GM21528 (cell line): ENCODE measurements around the gene ZNF205.

Experiments
- ATAC-seq: cut with Tn5 transposase; IDR thresholded peaks from one replicate; pipeline ENCODE4 v1.9.1; 2021; ENCODE audit warnings: mild to moderate bottlenecking, moderate library complexity; ENCODE audit not compliant: unreplicated experiment, low FRiP score

Gene ZNF205

GRCh38 chr16:3084491-3084890 lies 27.9 kb upstream of the ZNF205 start:
- ATAC-seq, result no peak

- no peak for ATAC-seq
These were observed 27.3 kb upstream of the ZNF205 start for GRCh38 chr16:3084969-3085670.

- ATAC-seq, result no peak
These were observed 26.4 kb upstream of the ZNF205 start for GRCh38 chr16:3085868-3086595.

DNA sequence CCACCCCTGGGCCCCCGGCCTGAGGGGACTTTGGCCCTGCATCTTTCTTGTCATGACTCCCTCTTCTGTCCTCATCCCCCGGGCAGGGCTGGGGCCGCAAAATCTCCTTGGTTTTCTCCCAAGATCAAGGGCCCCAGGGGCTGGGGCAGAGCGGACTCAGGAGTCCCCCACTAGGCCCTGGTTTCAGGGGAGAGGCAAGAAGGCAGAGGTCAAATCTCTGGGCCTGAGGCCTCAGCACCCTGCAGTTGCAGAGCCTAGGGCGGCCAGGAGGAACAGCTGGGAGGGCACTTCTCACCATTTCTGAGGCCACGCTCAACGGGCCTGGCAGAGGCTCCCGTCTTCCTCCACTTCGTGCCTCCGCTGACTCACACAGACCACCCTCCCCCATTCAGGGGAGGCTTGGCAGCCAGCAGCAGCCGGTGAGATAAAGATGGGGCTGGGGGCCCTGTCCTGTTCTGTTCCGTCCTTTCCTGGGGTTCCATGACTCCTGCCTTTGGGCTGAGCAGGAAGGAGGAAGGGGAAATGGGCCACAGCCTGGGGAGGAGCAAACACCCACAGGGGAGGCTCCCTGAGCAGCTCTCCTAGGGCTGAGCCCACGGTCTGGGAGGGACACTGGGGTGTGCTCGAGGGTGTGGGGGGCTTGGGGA lies 25.7 kb upstream of the ZNF205 start:
- ATAC-seq, result no peak

- no peak for ATAC-seq
These were observed 24.8 kb upstream of the ZNF205 start for GRCh38 chr16:3087243-3088235.

DNA sequence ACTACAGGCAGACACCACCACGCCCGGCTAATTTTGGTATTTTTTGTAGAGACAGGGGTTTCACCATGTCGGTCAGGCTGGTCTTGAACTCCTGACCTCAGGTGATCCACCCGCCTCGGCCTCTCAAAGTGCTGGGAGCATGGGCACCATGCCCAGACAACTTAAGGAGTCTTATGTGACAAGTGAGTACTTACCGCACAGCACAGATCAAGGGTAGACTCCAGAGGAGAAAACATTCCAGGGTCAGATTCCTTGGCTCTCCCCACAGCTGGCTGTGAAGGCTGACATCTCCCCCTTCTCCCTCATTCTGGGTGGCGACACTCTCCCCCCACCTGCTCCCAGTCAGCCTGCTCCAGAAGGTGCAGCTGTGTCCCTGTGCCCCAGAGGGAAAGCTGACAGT lies 23.9 kb upstream of the ZNF205 start:
- ATAC-seq, result no peak

- ATAC-seq, result no peak
These were observed 23.3 kb upstream of the ZNF205 start for GRCh38 chr16:3088925-3089716.

DNA sequence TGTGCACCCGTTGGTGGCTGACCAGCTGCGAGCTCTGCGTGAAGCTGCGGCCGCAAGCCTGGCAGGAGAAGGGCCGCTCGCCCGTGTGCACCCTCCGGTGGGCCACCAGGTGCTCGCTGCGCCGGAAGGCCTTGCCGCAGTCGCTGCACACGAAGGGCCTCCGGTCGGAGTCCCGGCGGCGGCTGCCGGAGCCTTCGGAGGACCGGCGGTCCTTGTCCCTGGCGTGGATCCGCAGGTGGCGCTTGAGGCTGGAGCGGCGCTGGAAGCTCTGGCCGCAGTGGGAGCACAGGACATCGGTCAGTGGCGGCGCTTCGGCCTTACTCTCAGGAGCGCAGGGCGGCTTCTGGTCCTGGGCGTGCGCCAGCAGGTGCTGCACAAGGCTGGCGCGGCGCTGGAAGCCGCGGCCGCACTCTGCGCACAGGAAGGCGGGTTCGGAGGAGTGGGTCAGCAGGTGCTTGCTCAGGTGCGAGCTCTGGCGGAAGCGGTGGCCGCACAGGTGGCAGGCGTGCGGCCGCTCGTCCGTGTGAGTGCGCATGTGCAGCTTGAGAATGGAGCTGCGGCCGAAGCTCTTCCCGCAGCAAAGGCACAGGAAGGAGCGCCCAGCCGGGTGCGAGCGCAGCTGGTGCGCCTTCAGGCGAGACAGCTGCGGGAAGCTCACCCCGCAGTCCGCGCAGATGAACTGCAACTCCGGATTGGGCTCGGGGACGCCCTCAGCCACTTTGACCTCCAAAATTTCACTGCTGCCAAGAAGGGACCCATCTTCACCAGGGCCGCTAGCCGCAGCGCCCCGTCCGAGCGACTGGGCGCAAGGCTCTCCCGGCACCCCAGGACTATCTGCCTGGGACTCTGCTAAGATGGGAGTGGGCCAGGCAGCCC lies 22.4 kb upstream of the ZNF205 start:
- ATAC-seq, result no peak

GRCh38 chr16:3091551-3091950 lies 20.8 kb upstream of the ZNF205 start:
- no peak for ATAC-seq

GRCh38 chr16:3092501-3092941 lies 19.9 kb upstream of the ZNF205 start:
- ATAC-seq, result no peak

DNA sequence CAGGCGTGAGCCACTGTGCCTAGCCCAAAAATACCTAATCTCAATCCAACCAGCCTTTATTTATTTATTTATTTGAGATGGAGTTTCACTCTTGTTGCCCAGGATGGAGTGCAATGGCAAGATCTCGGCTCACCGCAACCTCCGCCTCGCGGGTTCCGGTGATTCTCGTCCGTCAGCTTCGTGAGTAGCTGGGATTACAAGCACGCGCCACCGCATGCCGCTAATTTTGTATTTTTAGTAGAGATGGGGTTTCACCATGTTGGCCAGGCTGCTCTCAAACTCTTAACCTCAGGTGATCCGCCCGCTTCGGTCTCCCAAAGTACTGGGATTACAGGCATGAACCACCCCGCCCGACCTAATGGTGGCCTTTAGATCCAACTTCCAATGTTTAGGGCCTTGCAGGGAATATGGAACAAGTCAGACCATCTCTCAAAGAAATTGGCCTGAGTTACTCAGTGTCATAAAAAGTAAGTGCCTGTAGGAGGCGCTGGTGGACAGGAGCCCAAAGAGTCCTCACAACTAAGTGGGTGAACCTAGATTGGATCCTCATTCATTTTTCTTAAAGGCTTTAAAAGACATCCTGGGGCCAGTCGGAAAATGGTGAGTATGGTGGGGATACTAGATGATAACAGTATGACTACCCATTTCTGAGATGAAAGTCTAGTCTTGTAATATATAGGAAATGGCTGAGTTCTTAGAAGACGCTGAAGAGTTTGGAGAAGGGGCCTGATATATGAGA lies 17.9 kb upstream of the ZNF205 start:
- ATAC-seq, result no peak

DNA sequence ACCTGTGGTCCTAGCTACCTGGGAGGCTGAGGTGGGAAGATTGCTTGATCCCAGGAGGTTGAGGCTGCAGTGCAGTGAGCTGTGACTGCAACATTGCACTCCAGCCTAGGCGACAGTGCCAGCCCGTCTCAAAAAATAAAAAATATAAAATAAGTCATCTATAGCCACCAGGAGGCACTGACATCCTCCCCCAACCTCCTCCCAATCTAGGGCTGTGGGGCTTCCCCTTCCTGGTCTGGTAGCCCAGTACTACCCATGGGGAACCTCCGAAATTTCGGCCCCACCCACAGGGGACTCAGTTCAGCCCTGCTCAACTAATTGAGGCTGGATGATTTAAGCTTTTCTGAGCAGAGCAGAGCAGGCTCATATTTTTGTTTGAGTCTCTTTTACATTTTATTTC lies 16.5 kb upstream of the ZNF205 start:
- ATAC-seq, result no peak

DNA sequence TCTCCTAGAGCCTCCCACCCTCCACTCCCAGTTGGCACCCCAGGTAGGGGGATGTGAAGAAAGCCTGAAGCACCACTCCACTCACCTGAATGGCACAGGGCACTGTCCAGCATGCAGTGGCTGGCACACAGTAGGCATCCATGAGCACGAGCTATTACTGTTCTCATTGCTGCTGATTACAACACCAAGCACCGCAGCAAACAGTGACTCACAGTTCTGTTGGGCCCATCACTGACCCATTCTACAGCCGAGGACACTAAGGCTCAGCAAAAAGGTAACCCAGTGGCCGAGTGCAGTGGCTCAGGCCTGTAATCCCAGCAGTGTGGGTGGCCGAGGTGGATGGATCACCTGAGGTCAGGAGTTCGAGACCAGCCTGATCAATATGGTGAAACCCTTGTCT lies 16.0 kb upstream of the ZNF205 start:
- no peak for ATAC-seq

- no peak for ATAC-seq
These were observed 15.1 kb upstream of the ZNF205 start for GRCh38 chr16:3097266-3097665.

DNA sequence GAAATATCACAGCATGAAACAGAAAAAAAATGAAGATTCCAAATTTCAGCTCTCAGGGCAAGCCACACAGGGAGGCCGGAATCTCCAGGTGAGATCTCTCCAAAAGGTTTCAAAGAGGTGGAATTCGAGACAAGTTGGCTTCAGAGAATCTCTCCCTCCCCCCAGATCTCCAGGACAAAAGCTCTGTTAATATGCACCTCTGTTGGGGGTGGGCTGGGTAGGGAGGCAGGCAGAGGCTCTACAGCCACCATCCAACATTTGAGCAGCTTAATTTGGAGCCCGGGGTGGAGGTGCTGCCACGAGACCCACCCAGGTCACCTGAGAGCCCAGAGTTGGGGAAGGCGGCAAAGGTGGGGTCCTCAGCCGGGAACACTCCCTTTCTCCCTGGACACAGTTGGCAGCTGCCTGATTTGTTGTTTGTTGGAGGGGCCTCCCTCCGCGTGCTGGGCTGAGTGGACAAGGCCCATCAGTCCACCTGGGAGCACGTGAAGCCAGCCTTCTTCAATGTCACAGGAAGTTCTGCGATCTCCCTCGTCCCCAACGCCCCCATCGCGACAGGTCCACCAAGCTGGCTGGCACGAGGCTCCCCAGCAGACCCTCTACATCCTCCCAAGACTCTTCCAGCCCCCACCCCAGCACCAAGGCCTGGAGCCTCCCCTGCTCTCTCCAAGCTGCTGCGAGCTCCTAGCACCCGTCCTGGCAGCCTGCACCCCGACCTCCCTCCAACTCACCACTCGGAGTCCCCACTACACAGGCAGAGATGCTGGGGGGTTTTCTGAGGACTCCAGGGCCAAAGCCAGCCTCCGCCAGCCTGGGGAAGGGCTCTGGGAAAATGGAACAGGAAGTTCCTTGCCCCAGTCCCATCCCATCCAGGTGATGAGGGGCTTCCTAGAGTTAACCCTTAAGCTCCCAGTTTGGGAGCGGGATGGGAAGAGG lies 13.7 kb upstream of the ZNF205 start, which contains the start of gene ZSCAN10:
Gene ZSCAN10, minus strand, starts transcription at position 836 of the 936 bp plus-strand sequence. CDS start 6,357 bp downstream, outside the sequence.
- no peak for ATAC-seq

- no peak for ATAC-seq
These were observed 13.0 kb upstream of the ZNF205 start for GRCh38 chr16:3099395-3099731.
